Ascending aorta (tissue), 2 donors: ENCODE results near the gene HLA-F. TPM values are rescaled to one million over a fixed set of nuclear protein-coding genes. Genes with fewer than 3 reads are reported as not detected.

Experiments
- DNase-seq, 2 donors: peaks; one replicate each; pipeline ENCODE4 v3.0.0-alpha.2; 2019; ENCODE audit warnings: low spot score in 2 of 2
- H3K27ac ChIP-seq, 2 donors: fragments of 200-600 bp; sonication (generic); one replicate each; pipeline ENCODE4 v1.5.1; 2016 to 2017; ENCODE audit warnings: mild to moderate bottlenecking in 1 of 2
- H3K27me3 ChIP-seq: fragments of 200-600 bp; sonication (generic); one replicate; pipeline ENCODE4 v1.5.1; 2017
- H3K36me3 ChIP-seq, 2 donors: fragments of 200-600 bp; sonication (generic); one replicate each; pipeline ENCODE4 v1.5.1; 2016
- H3K4me1 ChIP-seq, 2 donors: fragments of 200-600 bp; sonication (generic); one replicate each; pipeline ENCODE4 v1.5.1; 2016 to 2017; ENCODE audit warnings: mild to moderate bottlenecking in 1 of 2
- H3K4me3 ChIP-seq, 2 donors: fragments of 200-600 bp; sonication (generic); one replicate each; pipeline ENCODE4 v1.5.1; 2016 to 2017; ENCODE audit warnings: mild to moderate bottlenecking in 1 of 2
- H3K9me3 ChIP-seq, 2 donors: fragments of 200-600 bp; sonication (generic); one replicate each; pipeline ENCODE4 v1.5.1; 2016
- intact Hi-C: fragments of 100-400 bp; cut with DNase I; formaldehyde crosslinking; loops from one replicate; pipeline ENCODE4 v1.15.1; 2023
- total RNA-seq: library from RNA; depleted of rRNA; stranded (reverse); fragments of >200 nt; gene quantifications from one replicate; pipeline ENCODE4 v1.1.0, GENCODE V29; 2016
- TF ChIP-seq, protein P1 (sequence below), 3 experiments: fragments of 200-600 bp in 2 of 3; fragments of 450-650 bp in 1 of 3; sonication (generic) in 2 of 3; IDR thresholded peaks; one replicate each; pipeline ENCODE4 v1.5.1; 2016 to 2019; ENCODE audit warnings: antibody characterized with exemption in 3 of 3, mild to moderate bottlenecking in 1 of 3, moderate library complexity in 1 of 3

Gene HLA-F
- total RNA-seq, 1 donor from 2014 or later = 75.0 TPM

GRCh38 chr6:29753309-29753644 lies 30.0 kb downstream of the HLA-F start:
- Histone ChIP-seq H3K9me3 (no peaks in the 10 kb centered on the region), H3K36me3 (no peaks in the 10 kb centered on the region), H3K27ac (peak overlapping the region; percentile 94 to 96), H3K27me3 (no peaks in the 10 kb centered on the region), H3K4me3 (peak overlapping the region; percentile 72 to 76), H3K4me1 (peaks cover 4 to 10% of the 10 kb centered on the region in 2 donors)
- intact Hi-C loops = loop anchor here (2.0 to 10.0 kb wide), 5 partner anchors 14 to 1452 kb away; no protein-coding TSS in a partner anchor
- TF ChIP-seq, protein P1, sequence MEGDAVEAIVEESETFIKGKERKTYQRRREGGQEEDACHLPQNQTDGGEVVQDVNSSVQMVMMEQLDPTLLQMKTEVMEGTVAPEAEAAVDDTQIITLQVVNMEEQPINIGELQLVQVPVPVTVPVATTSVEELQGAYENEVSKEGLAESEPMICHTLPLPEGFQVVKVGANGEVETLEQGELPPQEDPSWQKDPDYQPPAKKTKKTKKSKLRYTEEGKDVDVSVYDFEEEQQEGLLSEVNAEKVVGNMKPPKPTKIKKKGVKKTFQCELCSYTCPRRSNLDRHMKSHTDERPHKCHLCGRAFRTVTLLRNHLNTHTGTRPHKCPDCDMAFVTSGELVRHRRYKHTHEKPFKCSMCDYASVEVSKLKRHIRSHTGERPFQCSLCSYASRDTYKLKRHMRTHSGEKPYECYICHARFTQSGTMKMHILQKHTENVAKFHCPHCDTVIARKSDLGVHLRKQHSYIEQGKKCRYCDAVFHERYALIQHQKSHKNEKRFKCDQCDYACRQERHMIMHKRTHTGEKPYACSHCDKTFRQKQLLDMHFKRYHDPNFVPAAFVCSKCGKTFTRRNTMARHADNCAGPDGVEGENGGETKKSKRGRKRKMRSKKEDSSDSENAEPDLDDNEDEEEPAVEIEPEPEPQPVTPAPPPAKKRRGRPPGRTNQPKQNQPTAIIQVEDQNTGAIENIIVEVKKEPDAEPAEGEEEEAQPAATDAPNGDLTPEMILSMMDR (IDR thresholded peaks at IDR 0.05) = no peak
- DNase-seq = no peak

- Histone ChIP-seq H3K4me3 (no peak overlapping the region), H3K27me3 (no peaks in the 10 kb centered on the region), H3K27ac (no peak overlapping the region), H3K4me1 (peaks cover 0 to 3% of the 10 kb centered on the region in 2 donors), H3K9me3 (no peaks in the 10 kb centered on the region), H3K36me3 (no peaks in the 10 kb centered on the region)
- TF ChIP-seq, protein P1 (IDR thresholded peaks at IDR 0.05) = no peak
- peak in 1 of 2 donors; percentile 49 for DNase-seq
- intact Hi-C loops = loop anchor here (10.0 kb wide), 1 partner anchor 1449 kb away; no protein-coding TSS in a partner anchor
Measured at GRCh38 chr6:29755295-29755871, 32.1 kb downstream of the HLA-F start.

GRCh38 chr6:29757282-29757681 lies 34.0 kb downstream of the HLA-F start:
- Histone ChIP-seq H3K9me3 (no peaks in the 10 kb centered on the region), H3K4me3 (no peak overlapping the region), H3K27ac (no peak overlapping the region), H3K27me3 (no peaks in the 10 kb centered on the region), H3K36me3 (no peaks in the 10 kb centered on the region), H3K4me1 (peaks cover 0 to 3% of the 10 kb centered on the region in 2 donors)
- DNase-seq = no peak
- intact Hi-C loops = loop anchor here (10.0 kb wide), 1 partner anchor 1448 kb away; no protein-coding TSS in a partner anchor
- TF ChIP-seq, protein P1 (IDR thresholded peaks at IDR 0.05) = no peak

- no peaks in the 10 kb centered on the region for H3K27me3 ChIP-seq
- H3K36me3 ChIP-seq = no peaks in the 10 kb centered on the region
- peaks cover 0 to 3% of the 10 kb centered on the region in 2 donors for H3K4me1 ChIP-seq
- no peak overlapping the region for H3K27ac ChIP-seq
- DNase-seq = no peak
- no peaks in the 10 kb centered on the region for H3K9me3 ChIP-seq
- intact Hi-C loops = loop anchor here (10.0 kb wide), 1 partner anchor 1447 kb away; no protein-coding TSS in a partner anchor
- no peak overlapping the region for H3K4me3 ChIP-seq
- TF ChIP-seq, protein P1 (IDR thresholded peaks at IDR 0.05) = no peak
Measured at GRCh38 chr6:29757701-29758293, 34.6 kb downstream of the HLA-F start.

- H3K27ac ChIP-seq = no peak overlapping the region
- TF ChIP-seq, protein P1 (IDR thresholded peaks at IDR 0.05) = no peak
- H3K4me1 ChIP-seq = peaks cover 0 to 7% of the 10 kb centered on the region in 2 donors
- no peak for DNase-seq
- H3K36me3 ChIP-seq = no peaks in the 10 kb centered on the region
- H3K4me3 ChIP-seq = no peak overlapping the region
- intact Hi-C loops = loop anchor here (10.0 kb wide), 1 partner anchor 1446 kb away; no protein-coding TSS in a partner anchor
- no peaks in the 10 kb centered on the region for H3K27me3 ChIP-seq
- H3K9me3 ChIP-seq = no peaks in the 10 kb centered on the region
Measured at GRCh38 chr6:29758761-29759160, 35.5 kb downstream of the HLA-F start.
